Mucosa of rectum (tissue), 2 donors: ENCODE measurements around the gene ZNF860.

ENCODE experiments used
- H3K27ac ChIP-seq, 2 donors: one replicate each; pipeline ENCODE4 v1.7.0; 2013; ENCODE audit warnings: inconsistent platforms in 2 of 2, low read depth in 2 of 2, low read length in 2 of 2
- H3K27me3 ChIP-seq, 2 donors: one replicate each; pipeline ENCODE4 v1.7.0; 2013; ENCODE audit warnings: low read length in 2 of 2; ENCODE audit not compliant: control insufficient read depth in 2 of 2, insufficient read depth in 2 of 2
- H3K36me3 ChIP-seq, 2 donors: one replicate each; pipeline ENCODE4 v1.7.0; 2013; ENCODE audit warnings: low read length in 2 of 2; ENCODE audit not compliant: control insufficient read depth in 2 of 2, insufficient read depth in 2 of 2
- H3K4me1 ChIP-seq, 2 donors: one replicate each; pipeline ENCODE4 v1.7.0; 2013; ENCODE audit warnings: low read length in 2 of 2, mild to moderate bottlenecking in 1 of 2; ENCODE audit not compliant: control insufficient read depth in 2 of 2, insufficient read depth in 2 of 2
- H3K4me3 ChIP-seq, 2 donors: one replicate each; pipeline ENCODE4 v1.7.0; 2013; ENCODE audit warnings: low read length in 2 of 2
- H3K9ac ChIP-seq, 2 donors: one replicate each; pipeline ENCODE4 v1.7.0; 2013; ENCODE audit warnings: low read length in 2 of 2, low read depth in 1 of 2, mild to moderate bottlenecking in 1 of 2
- H3K9me3 ChIP-seq, 2 donors: one replicate each; pipeline ENCODE4 v1.7.0; 2013; ENCODE audit warnings: low read length in 2 of 2; ENCODE audit not compliant: control insufficient read depth in 2 of 2
- donor health status: healthy.
- donor health status: Normal muscosa, but diverticular disease.

ZNF860 gene

GRCh38 chr3:31959951-31960792, 21.4 kb upstream of the ZNF860 start:
- Histone ChIP-seq H3K4me1 (peaks cover 0 to 9% of the 10 kb centered on the region in 2 donors), H3K27me3 (no peaks in the 10 kb centered on the region), H3K4me3 (peak overlapping the region in 1 of 2 donors; percentile 48), H3K27ac (peak overlapping the region; percentile 25 to 49), H3K9me3 (peaks cover 5% of the 10 kb centered on the region in 2 donors), H3K9ac (no peak overlapping the region), H3K36me3 (no peaks in the 10 kb centered on the region)

- peak overlapping the region in 1 of 2 donors; percentile 11 for H3K27ac ChIP-seq
- H3K9me3 ChIP-seq = no peaks in the 10 kb centered on the region
- no peaks in the 10 kb centered on the region for H3K27me3 ChIP-seq
- no peaks in the 10 kb centered on the region for H3K36me3 ChIP-seq
- peaks cover 0 to 9% of the 10 kb centered on the region in 2 donors for H3K4me1 ChIP-seq
- H3K9ac ChIP-seq = no peak overlapping the region
- H3K4me3 ChIP-seq = no peak overlapping the region
Observed at GRCh38 chr3:31960793-31961431, 20.6 kb upstream of the ZNF860 start.

GRCh38 chr3:31962801-31963205, 18.7 kb upstream of the ZNF860 start:
- Histone ChIP-seq H3K36me3 (no peaks in the 10 kb centered on the region), H3K9ac (no peak overlapping the region), H3K4me1 (peaks cover 0 to 9% of the 10 kb centered on the region in 2 donors), H3K4me3 (no peak overlapping the region), H3K27ac (no peak overlapping the region), H3K27me3 (no peaks in the 10 kb centered on the region), H3K9me3 (no peaks in the 10 kb centered on the region)

- no peaks in the 10 kb centered on the region for H3K36me3 ChIP-seq
- H3K9ac ChIP-seq = no peak overlapping the region
- peaks cover 0 to 5% of the 10 kb centered on the region in 2 donors for H3K4me1 ChIP-seq
- H3K27me3 ChIP-seq = no peaks in the 10 kb centered on the region
- peak overlapping the region in 1 of 2 donors; percentile 28 for H3K27ac ChIP-seq
- no peaks in the 10 kb centered on the region for H3K9me3 ChIP-seq
- H3K4me3 ChIP-seq = no peak overlapping the region
Observed at GRCh38 chr3:31966978-31967591, 14.5 kb upstream of the ZNF860 start.

- Histone ChIP-seq H3K4me1 (peaks cover 0 to 5% of the 10 kb centered on the region in 2 donors), H3K27me3 (no peaks in the 10 kb centered on the region), H3K9me3 (no peaks in the 10 kb centered on the region), H3K27ac (no peak overlapping the region), H3K36me3 (no peaks in the 10 kb centered on the region), H3K9ac (no peak overlapping the region), H3K4me3 (no peak overlapping the region)
Observed at GRCh38 chr3:31967592-31967991, 14.0 kb upstream of the ZNF860 start.

GRCh38 chr3:31968369-31968926, 13.1 kb upstream of the ZNF860 start:
- H3K36me3 ChIP-seq = no peaks in the 10 kb centered on the region
- H3K4me1 ChIP-seq = peaks cover 0 to 2% of the 10 kb centered on the region in 2 donors
- H3K9ac ChIP-seq = no peak overlapping the region
- H3K9me3 ChIP-seq = no peaks in the 10 kb centered on the region
- H3K27ac ChIP-seq = peak overlapping the region; percentile 37 to 64
- no peak overlapping the region for H3K4me3 ChIP-seq
- no peaks in the 10 kb centered on the region for H3K27me3 ChIP-seq

- peaks cover 0 to 3% of the 10 kb centered on the region in 2 donors for H3K4me1 ChIP-seq
- H3K9ac ChIP-seq = no peak overlapping the region
- peak overlapping the region; percentile 52 to 64 for H3K27ac ChIP-seq
- H3K36me3 ChIP-seq = no peaks in the 10 kb centered on the region
- no peak overlapping the region for H3K4me3 ChIP-seq
- no peaks in the 10 kb centered on the region for H3K27me3 ChIP-seq
- H3K9me3 ChIP-seq = no peaks in the 10 kb centered on the region
Observed at GRCh38 chr3:31968927-31969418, 12.6 kb upstream of the ZNF860 start.

GRCh38 chr3:31971607-31972006, 9.9 kb upstream of the ZNF860 start:
- no peak overlapping the region for H3K4me3 ChIP-seq
- no peak overlapping the region for H3K27ac ChIP-seq
- H3K36me3 ChIP-seq = no peaks in the 10 kb centered on the region
- H3K9ac ChIP-seq = no peak overlapping the region
- H3K9me3 ChIP-seq = no peaks in the 10 kb centered on the region
- peaks cover 0 to 4% of the 10 kb centered on the region in 2 donors for H3K4me1 ChIP-seq
- H3K27me3 ChIP-seq = no peaks in the 10 kb centered on the region

GRCh38 chr3:31973081-31973480, 8.5 kb upstream of the ZNF860 start:
- Histone ChIP-seq H3K9me3 (no peaks in the 10 kb centered on the region), H3K9ac (no peak overlapping the region), H3K27me3 (no peaks in the 10 kb centered on the region), H3K27ac (peak overlapping the region in 1 of 2 donors; percentile 7), H3K4me1 (peaks cover 0 to 4% of the 10 kb centered on the region in 2 donors), H3K36me3 (no peaks in the 10 kb centered on the region), H3K4me3 (no peak overlapping the region)
